GM18870 (cell line): ENCODE data around the gene FAM89B.
"Not testable (repeated sequence)": the region's sequence is repeated elsewhere in the genome, so short reads cannot be mapped to it uniquely, and the experiment has no call there.

Source experiments
- ATAC-seq: cut with Tn5 transposase; IDR thresholded peaks from one replicate; pipeline ENCODE4 v1.9.1; 2021; ENCODE audit warnings: moderate library complexity; ENCODE audit not compliant: unreplicated experiment

The FAM89B gene

DNA sequence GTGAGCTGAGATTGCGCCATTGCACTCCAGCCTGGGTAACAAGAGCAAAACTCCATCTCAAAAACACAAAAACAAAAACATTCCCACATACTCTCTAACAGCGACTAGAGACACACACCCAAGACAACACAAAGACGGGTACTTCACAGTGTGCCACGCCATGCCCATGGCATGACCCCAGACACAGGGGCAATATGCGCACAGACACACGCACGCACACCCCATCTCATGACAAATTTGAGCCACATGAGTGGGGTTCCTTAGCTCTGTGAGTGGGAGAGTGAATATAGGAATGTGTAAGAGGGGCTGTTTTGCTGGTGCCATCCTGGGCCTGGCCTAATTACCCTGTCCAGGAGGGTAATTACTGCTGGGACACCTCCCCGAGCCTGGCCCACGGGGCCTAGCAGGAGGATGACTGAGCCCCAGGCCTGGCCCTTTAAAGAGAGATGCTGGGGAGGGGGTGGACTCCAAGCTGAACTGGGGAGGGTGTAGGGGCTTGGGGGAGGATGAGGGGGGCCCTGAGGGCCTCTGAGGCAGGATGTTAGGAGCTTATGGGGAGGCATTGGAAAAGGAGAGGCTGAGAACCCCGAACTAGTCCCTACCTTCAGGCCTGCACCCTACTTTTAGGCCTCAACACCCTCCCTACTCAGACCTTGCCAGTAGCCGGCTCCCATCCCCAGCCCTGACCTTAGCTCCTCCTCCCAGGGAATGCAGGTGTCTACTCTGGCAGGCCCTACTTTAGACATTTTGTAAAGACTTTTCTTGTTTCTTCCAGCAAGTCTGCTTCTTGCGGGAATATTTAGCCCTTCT, 15.7 kb upstream of the FAM89B start:
- no peak for ATAC-seq

DNA sequence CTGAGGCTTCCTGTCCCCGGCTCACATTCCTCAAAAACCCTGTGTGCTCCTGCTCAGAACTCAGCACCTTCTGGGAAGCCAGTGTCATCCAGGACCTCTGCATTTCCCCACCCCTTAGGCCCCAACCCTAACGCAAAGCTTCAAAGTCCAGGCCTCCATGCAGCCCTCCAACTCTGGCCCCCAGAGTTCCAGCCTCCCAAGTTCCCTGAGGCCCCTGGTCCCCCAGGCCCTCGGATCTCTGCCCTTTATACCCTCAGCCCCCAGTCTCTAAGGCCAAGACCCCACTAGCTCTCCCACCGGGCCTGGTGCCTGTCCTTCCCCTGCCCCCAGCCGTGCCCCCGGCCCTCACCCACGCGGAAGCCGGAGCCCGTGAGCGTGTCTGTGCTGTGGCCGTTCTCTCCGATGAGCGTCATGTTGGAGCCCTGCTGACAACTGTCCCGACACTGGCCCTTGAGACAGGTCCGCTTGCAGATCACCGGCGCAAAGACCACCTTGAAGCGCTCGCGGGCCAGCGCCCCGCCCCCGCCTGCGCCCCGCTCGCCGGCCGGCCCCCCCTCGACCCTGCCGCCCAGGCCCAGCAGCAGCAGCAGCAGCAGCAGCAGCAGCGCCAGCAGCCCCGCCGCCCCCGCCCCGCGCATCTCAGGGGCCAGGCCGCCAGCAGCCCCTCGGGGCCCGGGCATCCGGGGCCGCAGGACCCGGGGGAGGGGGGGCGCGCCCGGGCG, 14.9 kb upstream of the FAM89B start:
- no peak for ATAC-seq

DNA sequence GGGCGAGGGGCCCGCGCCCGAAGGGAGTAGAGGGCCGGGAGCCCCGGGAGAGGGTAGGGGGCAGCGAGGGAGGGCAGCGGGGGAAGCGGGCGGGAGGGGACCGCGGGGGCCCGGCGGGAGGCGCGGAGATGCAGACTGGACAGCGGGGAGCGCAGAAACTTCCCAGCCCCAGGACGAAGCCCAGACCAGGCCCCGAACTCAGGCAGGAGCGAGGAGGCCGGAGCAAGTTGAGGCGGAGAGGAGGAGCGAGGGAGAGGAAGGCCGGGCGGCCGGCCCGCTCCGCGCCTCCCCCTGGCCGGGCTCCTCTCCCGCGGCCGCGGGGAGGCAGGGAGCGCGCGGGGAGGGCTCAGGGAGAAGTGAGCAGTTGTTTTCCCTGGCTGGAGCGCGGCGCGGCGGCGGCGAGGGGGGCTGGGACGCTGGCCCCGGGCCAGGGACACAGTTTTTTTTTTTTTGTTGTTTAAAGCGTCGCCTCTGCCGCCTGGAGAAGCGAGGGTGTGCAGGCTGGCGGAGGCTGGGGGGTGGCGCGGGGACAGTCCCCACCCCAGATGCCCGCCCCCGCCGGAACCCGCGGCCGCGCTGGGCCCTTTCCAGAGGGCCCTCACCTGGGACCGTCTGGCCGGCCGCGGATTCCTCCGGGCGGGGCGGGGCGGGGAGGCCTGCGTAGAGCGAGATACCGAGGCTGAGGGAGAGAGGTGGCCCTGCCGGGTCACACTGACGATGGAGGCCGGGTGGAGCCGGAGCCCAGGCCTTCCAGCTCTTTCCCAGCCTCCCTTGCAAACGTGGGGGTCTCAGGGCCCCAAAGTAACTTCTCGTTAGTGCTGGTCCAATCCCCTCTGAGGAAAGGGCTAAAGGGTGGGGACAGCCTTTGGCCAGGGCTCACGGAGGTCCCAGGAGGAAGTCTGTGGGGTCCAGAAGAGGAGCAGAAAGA, 14.1 kb upstream of the FAM89B start, which contains the start of gene LTBP3:
LTBP3 (minus strand) TSS at position 358 of the 928 bp plus-strand sequence. CDS start 400 bp downstream, outside the sequence.
- no peak for ATAC-seq

DNA sequence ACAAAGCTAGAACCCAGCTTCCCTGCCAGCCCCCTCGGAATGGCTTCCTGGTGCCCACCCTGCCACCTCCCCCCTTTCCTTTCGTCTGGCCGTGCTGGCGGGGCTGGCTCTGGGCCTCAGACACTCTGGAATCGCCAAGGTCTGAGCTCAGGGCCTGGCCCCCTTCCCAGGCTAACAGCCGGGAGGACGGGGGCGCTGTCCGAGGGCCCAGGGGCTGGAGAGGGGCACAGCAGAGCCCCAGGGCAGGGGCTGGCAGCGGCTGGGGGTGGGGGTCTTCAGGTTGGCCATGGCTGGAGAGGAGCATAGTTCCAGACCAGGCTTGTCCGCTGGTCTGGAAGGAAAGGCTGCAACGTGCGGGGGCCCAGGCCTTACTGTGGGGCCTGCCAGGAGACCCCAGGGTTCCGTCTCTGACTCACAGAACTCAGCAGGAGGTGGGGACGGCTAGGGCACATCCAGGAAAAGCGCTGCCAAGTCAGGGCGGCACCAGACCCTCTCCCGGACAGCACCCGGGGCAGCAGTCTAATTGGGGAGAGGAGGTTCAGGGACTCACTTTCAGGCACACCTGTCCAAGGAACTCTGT, 13.3 kb upstream of the FAM89B start:
- ATAC-seq, result no peak

DNA sequence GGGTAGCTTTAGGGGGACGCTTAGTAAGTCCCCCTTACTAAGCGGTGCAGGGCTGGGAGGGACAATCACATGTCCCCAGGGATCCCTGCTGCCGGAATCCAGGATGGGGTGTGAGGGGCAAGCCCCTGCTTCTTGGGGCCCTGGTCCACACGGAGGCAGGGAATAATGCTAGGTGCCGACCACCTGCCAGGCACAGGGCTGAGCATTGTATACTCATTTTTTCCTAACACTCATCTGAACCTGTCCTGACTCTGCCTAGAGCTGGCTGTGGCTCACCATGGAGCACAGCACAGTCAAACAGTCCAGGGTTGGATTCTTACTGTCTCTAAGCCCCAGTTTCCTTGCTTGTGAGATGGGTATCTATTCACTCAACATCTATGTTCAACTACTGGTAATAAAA, 12.8 kb upstream of the FAM89B start:
- ATAC-seq, result no peak

DNA sequence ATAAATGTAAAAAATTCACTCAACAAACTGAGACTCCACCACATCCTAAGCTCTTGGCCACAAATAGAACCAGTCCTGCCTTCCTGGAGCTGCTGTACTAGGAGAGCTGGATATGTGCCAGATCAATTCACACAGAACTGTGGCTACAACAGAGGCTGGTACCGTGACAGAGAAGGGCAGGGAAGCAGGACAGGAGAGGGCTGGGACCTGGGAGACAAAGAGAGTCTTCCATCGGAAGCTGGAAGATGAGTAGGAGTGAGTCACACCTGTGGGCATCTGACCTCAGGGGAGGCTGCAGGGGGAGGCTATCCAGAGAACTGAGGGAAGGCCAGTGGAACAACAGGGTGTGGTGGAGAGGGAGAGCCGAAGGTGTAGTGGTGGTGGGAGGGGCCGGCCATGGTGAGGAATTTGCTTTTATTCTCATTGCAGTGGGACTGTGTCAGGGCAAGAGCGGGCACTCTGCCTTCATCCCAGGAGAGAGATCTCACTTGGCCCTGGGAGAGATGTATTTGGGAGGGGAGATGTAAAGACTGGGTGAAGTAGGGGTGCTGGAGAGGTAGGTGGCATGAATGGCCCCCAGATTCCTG, 12.3 kb upstream of the FAM89B start:
- ATAC-seq, result no peak

DNA sequence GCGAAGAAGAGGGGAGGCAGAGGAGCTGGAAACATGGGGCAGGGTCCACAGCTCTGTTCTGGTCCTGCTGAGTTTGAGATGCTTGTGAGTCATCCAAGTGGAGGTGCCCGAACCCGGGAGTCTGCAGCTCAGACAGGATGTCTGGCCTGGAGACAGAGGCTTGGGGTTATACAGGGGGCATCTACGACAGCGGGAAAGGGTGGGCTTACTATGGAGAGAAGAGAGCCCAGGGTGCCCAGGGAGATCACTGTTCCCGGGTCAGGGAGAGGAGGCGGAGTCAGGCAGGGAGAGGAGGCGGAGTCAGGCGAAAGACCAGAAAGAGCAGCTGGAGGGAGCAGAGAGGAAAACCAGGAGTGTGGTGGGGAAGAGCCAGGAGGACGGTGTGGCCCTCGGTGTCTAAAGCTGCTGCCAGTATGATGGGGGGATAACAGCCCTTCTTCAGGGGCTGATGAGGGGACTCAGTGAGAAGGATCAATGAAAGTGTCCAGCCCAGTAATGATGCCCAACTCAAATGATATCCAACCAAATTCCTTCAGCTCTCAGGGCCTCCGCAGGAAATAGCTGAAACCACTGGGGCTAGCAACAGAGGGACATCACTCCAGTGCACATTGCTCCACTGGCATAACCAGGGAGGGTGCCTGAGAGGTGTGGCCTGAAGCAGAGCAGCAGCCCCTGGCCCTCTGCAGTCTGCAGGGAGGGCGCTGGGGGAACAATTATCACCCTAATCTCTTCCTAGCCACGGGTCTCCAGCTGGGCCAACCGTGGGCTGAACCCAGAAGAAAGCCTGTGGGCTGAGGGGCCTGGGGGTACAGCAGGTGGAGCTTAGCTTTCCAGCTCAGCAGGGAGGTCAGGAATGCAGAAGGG, 11.6 kb upstream of the FAM89B start:
- ATAC-seq, result no peak

DNA sequence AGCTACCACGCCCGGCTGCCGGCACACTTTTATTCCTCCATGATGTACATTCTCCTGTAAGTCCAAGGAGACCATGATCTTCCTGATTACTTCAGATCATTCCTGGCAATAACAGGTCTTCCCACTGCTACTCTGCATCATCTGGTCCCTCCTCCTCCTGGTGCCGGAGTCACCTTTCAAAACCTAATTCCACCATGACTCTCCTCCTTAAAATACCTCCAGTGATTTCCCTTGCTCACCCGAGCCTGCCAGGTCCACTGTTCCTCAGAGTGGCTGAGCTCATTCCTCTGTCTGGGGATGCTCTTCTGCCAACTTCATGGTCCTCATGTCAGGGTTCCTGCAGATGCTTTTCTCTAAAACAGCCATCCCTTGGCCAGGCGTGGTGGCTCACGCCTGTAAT, 10.3 kb upstream of the FAM89B start:
- ATAC-seq, result no peak

DNA sequence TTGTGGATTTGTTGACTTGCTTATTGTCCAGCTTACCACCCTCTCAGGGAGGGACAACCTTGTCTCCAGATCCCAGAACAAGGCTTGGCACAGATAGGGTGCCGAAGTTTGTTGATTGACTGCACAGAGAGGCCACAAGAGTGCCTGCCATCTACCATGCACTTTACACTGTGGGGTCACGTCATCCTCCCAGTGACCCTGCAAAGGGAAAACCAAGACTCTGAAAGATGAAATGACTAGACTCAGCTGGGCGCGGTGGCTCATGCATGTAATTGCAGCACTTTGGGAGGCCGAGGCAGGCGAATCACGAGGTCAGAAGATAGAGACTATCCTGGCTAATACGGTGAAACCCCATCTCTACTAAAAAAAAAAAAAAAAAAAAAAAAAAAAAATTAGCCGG, 9.6 kb upstream of the FAM89B start:
- no peak for ATAC-seq

DNA sequence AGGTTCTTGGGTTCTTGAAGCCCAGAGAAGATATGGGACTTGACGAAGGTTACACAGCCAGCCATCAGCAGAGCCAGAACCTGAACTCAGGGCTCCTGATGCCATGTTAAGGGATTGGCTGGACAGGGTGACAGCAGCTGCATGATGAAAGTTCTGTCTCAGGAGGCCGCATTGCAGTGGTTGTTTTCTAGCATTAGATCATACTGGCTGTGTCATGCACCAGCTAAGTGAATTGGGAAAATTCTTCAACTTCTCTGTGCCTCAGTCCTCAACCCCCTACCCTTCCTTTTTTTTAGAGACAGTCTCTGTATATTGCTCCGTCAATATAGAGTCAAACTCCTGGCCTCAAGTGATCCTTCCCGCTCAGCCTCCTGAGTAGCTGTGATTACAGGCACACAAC, 8.7 kb upstream of the FAM89B start:
- ATAC-seq, result no peak

DNA sequence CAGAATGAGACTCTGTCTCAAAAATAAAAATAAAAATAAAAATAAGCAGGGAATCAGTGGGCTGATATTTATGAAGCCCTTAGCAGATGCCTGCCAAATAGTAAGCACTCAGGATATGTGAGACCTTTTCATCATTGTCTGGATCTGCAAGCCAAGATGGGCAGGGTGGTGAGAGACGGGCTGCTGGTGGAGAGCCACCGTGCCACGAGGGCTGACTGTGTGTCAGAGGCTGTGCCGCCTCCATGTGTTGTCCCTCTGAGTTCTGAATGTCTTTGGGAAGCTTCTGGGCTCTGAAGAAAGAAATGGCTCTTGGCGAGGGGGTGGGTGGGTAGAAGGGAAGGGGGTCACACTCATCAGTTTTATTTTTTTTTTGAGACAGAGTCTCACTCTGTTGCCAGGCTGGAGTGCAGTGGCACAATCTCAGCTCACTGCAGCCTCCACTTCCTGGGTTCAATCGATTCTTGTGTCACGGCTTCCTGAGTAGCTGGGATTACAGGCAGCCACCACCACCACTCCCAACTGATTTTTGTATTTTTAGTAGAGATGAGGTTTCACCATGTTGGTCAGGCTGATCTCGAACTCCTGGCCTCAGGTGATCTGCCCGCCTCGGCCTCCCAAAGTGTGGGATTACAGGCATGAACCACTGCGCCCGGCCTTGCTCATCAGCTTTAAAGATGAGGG, 7.3 kb upstream of the FAM89B start:
- ATAC-seq, result not testable (repeated sequence)

DNA sequence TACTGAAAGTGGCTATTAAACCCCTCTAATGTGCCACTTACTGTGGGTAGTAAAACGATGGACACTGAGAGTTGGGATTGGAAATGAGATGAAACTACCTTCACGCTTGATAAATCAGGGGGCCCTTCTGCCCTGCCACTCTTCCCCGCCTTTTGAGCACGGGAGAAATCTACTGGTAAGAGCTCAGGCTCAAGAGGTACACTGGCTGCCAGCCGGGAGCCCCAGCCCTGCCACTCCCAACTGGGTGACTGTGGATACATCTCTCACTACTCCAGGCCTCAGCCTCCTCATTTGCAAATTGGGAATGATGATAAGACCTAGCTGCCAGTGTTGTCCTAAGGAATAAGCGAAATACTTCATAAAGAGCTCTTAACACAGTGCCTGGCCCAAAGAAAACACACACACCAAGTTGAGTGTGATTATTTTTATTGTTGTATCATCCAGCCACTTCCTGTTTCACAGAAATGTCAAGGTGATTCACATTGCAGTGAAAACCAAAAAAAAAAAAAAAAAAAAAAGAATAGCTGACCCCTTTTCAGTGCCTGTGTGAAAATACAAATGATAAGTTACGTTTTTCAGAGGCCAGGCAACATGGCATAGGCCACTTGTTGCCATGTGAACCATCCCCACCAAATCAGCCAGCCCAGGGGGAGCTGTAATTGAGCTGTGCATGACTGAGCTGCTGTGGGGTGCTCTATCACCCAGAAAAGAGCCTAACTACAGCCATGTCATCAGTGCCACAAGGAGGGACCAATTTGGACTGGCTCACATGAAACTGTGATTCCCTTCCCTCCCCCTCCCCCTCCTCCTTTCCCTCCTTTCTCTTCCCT, 6.5 kb upstream of the FAM89B start:
- ATAC-seq, result no peak

DNA sequence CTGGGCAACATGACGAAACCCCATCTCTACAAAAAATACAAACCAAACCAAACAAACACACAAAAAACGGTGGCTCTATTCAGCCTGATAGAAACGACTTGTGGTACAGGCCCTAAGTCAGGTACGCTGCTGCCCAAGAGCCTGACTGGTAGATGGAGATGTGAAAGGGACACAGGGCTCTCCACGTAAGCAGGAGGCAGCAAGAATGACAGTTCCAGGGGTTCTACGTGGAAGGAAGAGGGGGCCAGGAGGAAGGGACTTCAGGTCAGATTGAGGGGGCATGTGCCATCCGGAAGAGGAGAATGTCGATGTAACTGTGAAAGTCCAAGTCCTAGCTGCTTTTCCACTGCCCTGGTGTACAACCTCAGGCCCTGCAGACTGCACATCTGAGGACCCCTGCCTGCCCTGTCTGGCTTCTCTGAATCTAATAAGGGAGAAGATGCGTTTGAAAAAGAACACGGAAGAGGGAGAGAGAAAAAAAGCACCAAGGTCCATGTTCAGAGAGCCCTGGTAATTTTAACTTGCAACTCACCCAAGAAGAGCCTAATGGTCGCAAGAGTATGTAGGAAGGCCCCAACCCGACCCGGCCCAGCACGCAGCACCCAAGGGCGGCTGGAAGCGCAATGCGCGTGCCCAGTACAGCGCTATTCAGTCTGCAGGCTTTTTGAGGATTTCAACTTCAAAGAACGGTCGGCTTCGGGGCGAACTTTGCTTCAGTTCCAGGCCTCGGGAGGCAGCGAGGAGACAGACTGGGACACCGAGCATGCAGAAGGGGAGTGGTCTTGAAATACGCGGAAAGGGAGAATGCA, 3.0 kb upstream of the FAM89B start:
- ATAC-seq, result no peak

DNA sequence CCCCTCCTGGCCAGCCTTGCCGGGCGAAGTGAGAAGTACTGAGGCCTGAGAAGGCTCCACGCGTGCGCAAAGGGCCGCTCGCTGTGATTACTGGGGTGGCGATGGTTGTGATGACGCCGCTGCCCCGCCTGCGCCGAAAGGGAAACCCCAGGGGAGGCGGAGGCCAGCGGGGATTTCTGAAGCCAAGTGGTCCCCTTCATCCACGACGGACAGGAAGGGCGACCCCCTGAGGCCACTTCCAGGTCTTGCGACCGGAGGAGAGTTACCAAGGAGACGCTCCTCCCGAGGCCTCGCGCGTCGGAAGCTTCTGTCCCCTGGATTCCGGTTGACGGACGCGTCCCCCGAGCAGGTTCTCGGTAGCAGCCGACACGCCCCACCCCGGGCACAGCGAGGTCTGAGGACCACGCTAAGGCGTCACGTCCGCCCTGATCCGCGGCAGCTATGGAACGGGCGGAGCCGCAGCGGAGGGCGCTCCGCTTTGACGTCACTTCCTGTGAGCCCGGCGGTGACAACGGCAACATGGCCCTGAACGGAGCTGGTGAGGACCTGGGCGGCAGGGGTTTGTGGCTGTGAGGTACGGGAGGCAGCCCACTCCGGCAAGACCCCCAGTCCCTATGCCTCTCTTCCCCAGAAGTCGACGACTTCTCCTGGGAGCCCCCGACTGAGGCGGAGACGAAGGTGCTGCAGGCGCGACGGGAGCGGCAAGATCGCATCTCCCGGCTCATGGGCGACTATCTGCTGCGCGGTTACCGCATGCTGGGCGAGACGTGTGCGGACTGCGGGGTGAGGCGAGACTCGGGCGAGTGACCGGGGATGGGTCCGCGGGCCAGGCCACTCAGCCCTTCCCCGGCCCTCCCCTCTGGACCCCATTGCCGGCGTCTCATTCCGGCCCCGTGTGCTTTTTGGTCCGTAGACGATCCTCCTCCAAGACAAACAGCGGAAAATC, 2.1 kb upstream of the FAM89B start, which contains the start of gene ZNRD2:
ZNRD2 (plus strand) TSS at position 505 of the 946 bp plus-strand sequence; CDS start at position 520, 15 bp downstream.
- peak; percentile 58 for ATAC-seq

DNA sequence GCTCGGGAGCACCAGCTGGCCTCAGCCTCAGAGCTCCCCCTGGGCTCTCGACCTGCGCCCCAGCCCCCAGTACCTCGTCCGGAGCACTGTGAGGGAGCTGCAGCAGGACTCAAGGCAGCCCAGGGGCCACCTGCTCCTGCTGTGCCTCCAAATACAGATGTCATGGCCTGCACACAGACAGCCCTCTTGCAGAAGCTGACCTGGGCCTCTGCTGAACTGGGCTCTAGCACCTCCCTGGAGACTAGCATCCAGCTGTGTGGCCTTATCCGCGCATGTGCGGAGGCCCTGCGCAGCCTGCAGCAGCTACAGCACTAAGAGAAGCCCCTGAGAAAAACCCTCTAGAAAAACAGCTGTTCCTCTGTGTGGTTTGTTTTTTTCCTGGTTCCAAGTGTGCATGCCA, 918 bp upstream of the FAM89B start:
- no peak for ATAC-seq

DNA sequence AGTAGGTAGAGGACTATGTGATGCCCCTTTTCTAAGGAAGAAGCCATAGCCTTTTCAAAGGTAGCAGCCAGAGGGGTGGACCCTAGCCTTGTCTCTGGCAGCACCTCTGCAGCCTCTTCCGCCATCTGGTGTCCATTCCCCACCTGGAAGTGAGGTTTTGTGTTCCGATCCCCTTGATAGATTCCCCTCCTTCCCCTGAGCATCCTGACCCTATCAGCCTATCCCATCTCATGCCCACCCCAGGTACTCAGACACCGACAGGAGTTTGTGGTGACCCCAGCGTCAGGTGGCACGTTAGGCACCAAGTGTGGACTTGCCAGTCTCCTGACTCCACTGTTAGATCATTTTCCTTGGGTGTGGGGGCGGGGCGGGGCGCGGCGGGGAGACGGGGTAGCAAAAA, 398 bp upstream of the FAM89B start:
- ATAC-seq, result no peak
